Measurements from ENCODE around the gene POU2AF3.

POU2AF3 gene

GRCh38 chr11:111348147-111348546 is 49.8 kb downstream of the POU2AF3 start:
- no peak overlapping the region for H3K27ac ChIP-seq
- TF ChIP-seq ZFX (IDR thresholded peaks at IDR 0.05; ENCODE audit: borderline replicate concordance) (no peak), CTCF (IDR thresholded peaks at IDR 0.05) (no peak)

GRCh38 chr11:111349191-111349695 is 50.9 kb downstream of the POU2AF3 start:
- TF ChIP-seq ZFX (IDR thresholded peaks at IDR 0.05; ENCODE audit: borderline replicate concordance): no peak
- no peak for TF ChIP-seq CTCF (IDR thresholded peaks at IDR 0.05)
- H3K27ac ChIP-seq: no peak overlapping the region

- H3K27ac ChIP-seq: no peak overlapping the region
Measured at GRCh38 chr11:111350811-111351210, 52.5 kb downstream of the POU2AF3 start.

GRCh38 chr11:111351374-111352055 is 53.2 kb downstream of the POU2AF3 start:
- no peak overlapping the region for H3K27ac ChIP-seq

More at GRCh38 chr11:111350811-111351210, 52.5 kb downstream of the POU2AF3 start:
- no peak for TF ChIP-seq ZFX (IDR thresholded peaks at IDR 0.05; ENCODE audit: borderline replicate concordance)
- no peak for TF ChIP-seq CTCF (IDR thresholded peaks at IDR 0.05)

GRCh38 chr11:111352231-111352746 is 53.9 kb downstream of the POU2AF3 start:
- H3K27ac ChIP-seq: no peak overlapping the region
- no peak for TF ChIP-seq CTCF (IDR thresholded peaks at IDR 0.05)
- no peak for TF ChIP-seq ZFX (IDR thresholded peaks at IDR 0.05; ENCODE audit: borderline replicate concordance)

More at GRCh38 chr11:111351374-111352055, 53.2 kb downstream of the POU2AF3 start:
- TF ChIP-seq CTCF (IDR thresholded peaks at IDR 0.05) (no peak), ZFX (IDR thresholded peaks at IDR 0.05; ENCODE audit: borderline replicate concordance) (no peak)

- TF ChIP-seq ZFX (IDR thresholded peaks at IDR 0.05; ENCODE audit: borderline replicate concordance): no peak
- no peak for TF ChIP-seq CTCF (IDR thresholded peaks at IDR 0.05)
- no peak overlapping the region for H3K27ac ChIP-seq
Measured at GRCh38 chr11:111352935-111353710, 54.8 kb downstream of the POU2AF3 start.

All from 22Rv1 (cell line).